HG02938 (cell line): ENCODE results near the gene SHB.

ENCODE experiments used
- ATAC-seq: cut with Tn5 transposase; IDR thresholded peaks from one replicate; pipeline ENCODE4 v1.9.1; 2021; ENCODE audit warnings: mild to moderate bottlenecking, moderate library complexity; ENCODE audit not compliant: unreplicated experiment

The SHB gene

GRCh38 chr9:37972351-37972848, 96.6 kb downstream of the SHB start:
- no peak for ATAC-seq

- no peak for ATAC-seq
These were observed 97.3 kb downstream of the SHB start for GRCh38 chr9:37971691-37972090.

- no peak for ATAC-seq
These were observed 97.9 kb downstream of the SHB start for GRCh38 chr9:37971108-37971459.

GRCh38 chr9:37970301-37971107, 98.5 kb downstream of the SHB start:
- ATAC-seq, result no peak

GRCh38 chr9:37969558-37970300, 99.3 kb downstream of the SHB start:
- ATAC-seq, result no peak

GRCh38 chr9:37969130-37969529, 99.9 kb downstream of the SHB start:
- no peak for ATAC-seq

- ATAC-seq, result no peak
These were observed 100.8 kb downstream of the SHB start for GRCh38 chr9:37968228-37968701.

- ATAC-seq, result no peak
These were observed 101.3 kb downstream of the SHB start for GRCh38 chr9:37967761-37968080.

GRCh38 chr9:37967014-37967760, 101.8 kb downstream of the SHB start:
- no peak for ATAC-seq

- no peak for ATAC-seq
These were observed 102.5 kb downstream of the SHB start for GRCh38 chr9:37966412-37967013.

GRCh38 chr9:37965676-37966345, 103.2 kb downstream of the SHB start:
- ATAC-seq, result peak; percentile 78

GRCh38 chr9:37965116-37965515, 103.9 kb downstream of the SHB start:
- ATAC-seq, result no peak

GRCh38 chr9:37964740-37965081, 104.3 kb downstream of the SHB start:
- no peak for ATAC-seq

- ATAC-seq, result no peak
These were observed 104.9 kb downstream of the SHB start for GRCh38 chr9:37963936-37964739.

GRCh38 chr9:37961351-37961750, 107.7 kb downstream of the SHB start:
- no peak for ATAC-seq

- no peak for ATAC-seq
These were observed 108.4 kb downstream of the SHB start for GRCh38 chr9:37960631-37961030.

- no peak for ATAC-seq
These were observed 109.1 kb downstream of the SHB start for GRCh38 chr9:37959976-37960375.

- ATAC-seq, result no peak
These were observed 110.9 kb downstream of the SHB start for GRCh38 chr9:37958154-37958553.

GRCh38 chr9:37957664-37957953, 111.4 kb downstream of the SHB start:
- ATAC-seq, result no peak
